Progenitor cell of endocrine pancreas (in vitro differentiated cells): Measurements from ENCODE around the gene MTIF3. TPM values are rescaled to one million over a fixed set of nuclear protein-coding genes. Genes with fewer than 3 reads are reported as not detected.

ENCODE experiments used
- DNase-seq: peaks from one replicate; pipeline ENCODE4 v3.0.0; 2021; ENCODE audit warnings: low spot score; ENCODE audit not compliant: unreplicated experiment
- H3K27ac Mint-ChIP-seq: 2 replicates; pipeline ENCODE4 v1.8.0; 2021; ENCODE audit warnings: mild to moderate bottlenecking, moderate library complexity, mixed read lengths
- H3K27me3 Mint-ChIP-seq: 2 replicates; pipeline ENCODE4 v1.8.0; 2021; ENCODE audit warnings: mixed read lengths
- H3K36me3 Mint-ChIP-seq: 2 replicates; pipeline ENCODE4 v1.8.0; 2022; ENCODE audit warnings: mixed read lengths; ENCODE audit not compliant: insufficient read depth
- H3K4me1 Mint-ChIP-seq: 2 replicates; pipeline ENCODE4 v1.8.0; 2021; ENCODE audit warnings: low read depth, mixed read lengths
- H3K4me3 Mint-ChIP-seq: 2 replicates; pipeline ENCODE4 v1.8.0; 2021; ENCODE audit warnings: low read depth, mild to moderate bottlenecking, moderate library complexity, mixed read lengths
- H3K9me3 Mint-ChIP-seq: 2 replicates; pipeline ENCODE4 v1.8.0; 2021; ENCODE audit warnings: low read depth, mixed read lengths
- CTCF ChIP-seq: fragments of 200-600 bp; sonication (generic); IDR thresholded peaks from one replicate; pipeline ENCODE4 v1.5.0; 2021; ENCODE audit warnings: antibody characterized with exemption, mild to moderate bottlenecking; ENCODE audit not compliant: unreplicated experiment
- total RNA-seq: library from RNA; stranded (reverse); gene quantifications from 2 replicates; pipeline ENCODE4 v1.2.1, GENCODE V29; 2021

MTIF3 gene
- total RNA-seq, 1 donor from 2014 or later = 54.4 TPM

GRCh38 chr13:27398360-27398759, 52.0 kb downstream of the MTIF3 start:
- no peak for DNase-seq
- H3K36me3 Mint-ChIP-seq = no peaks in the 10 kb centered on the region
- peaks cover 35% of the 10 kb centered on the region for H3K4me1 Mint-ChIP-seq
- no peaks in the 10 kb centered on the region for H3K27me3 Mint-ChIP-seq
- no peak overlapping the region for H3K27ac Mint-ChIP-seq
- no peaks in the 10 kb centered on the region for H3K9me3 Mint-ChIP-seq
- H3K4me3 Mint-ChIP-seq = no peak overlapping the region
- TF ChIP-seq CTCF = no peak

- Mint-ChIP-seq H3K36me3 (no peaks in the 10 kb centered on the region), H3K9me3 (no peaks in the 10 kb centered on the region), H3K27me3 (no peaks in the 10 kb centered on the region), H3K4me1 (peaks cover 18% of the 10 kb centered on the region), H3K4me3 (no peak overlapping the region), H3K27ac (peak overlapping the region; percentile 66)
- DNase-seq = no peak
- no peak for TF ChIP-seq CTCF
Observed at GRCh38 chr13:27396252-27396846, 54.0 kb downstream of the MTIF3 start.

- no peak for TF ChIP-seq CTCF
- DNase-seq = no peak
- Mint-ChIP-seq H3K4me1 (peaks cover 15% of the 10 kb centered on the region), H3K4me3 (no peak overlapping the region), H3K27ac (no peak overlapping the region), H3K9me3 (no peaks in the 10 kb centered on the region), H3K36me3 (no peaks in the 10 kb centered on the region), H3K27me3 (no peaks in the 10 kb centered on the region)
Observed at GRCh38 chr13:27395007-27395510, 55.3 kb downstream of the MTIF3 start.

GRCh38 chr13:27393101-27393500, 57.3 kb downstream of the MTIF3 start:
- Mint-ChIP-seq H3K27me3 (no peaks in the 10 kb centered on the region), H3K9me3 (no peaks in the 10 kb centered on the region), H3K27ac (no peak overlapping the region), H3K36me3 (no peaks in the 10 kb centered on the region), H3K4me1 (peaks cover 23% of the 10 kb centered on the region), H3K4me3 (no peak overlapping the region)
- no peak for DNase-seq
- no peak for TF ChIP-seq CTCF

- no peak for TF ChIP-seq CTCF
- DNase-seq = no peak
- Mint-ChIP-seq H3K36me3 (no peaks in the 10 kb centered on the region), H3K4me1 (peaks cover 27% of the 10 kb centered on the region), H3K27ac (no peak overlapping the region), H3K27me3 (no peaks in the 10 kb centered on the region), H3K9me3 (no peaks in the 10 kb centered on the region), H3K4me3 (no peak overlapping the region)
Observed at GRCh38 chr13:27391471-27391870, 58.9 kb downstream of the MTIF3 start.
